H1 (cell line): ENCODE measurements around the gene MIX23. TPM values are rescaled to one million over a fixed set of nuclear protein-coding genes. Genes with fewer than 3 reads are reported as not detected.

Source experiments
- CTCF ChIA-PET: fragments of 300-600 bp; sonication (Branson Sonifier 250); formaldehyde crosslinking; loops from one replicate; lab custom pipeline; 2021; ENCODE audit not compliant: partially characterized antibody; lab: Charles Lee
- POLR2A ChIA-PET: fragments of 300-600 bp; sonication (Branson Sonifier 250); formaldehyde crosslinking; loops from one replicate; lab custom pipeline; 2021; ENCODE audit warnings: inconsistent platforms; ENCODE audit not compliant: partially characterized antibody; lab: Charles Lee
- DNase-seq, 2 experiments: peaks; one replicate each; pipeline versions ENCODE4 v3.0.0 to v3.0.0-alpha.2; 2010 to 2022; ENCODE audit warnings: low spot score in 2 of 2, low read depth in 1 of 2, mixed read lengths in 1 of 2
- FAIRE-seq: peaks from 2 replicates; lab custom pipeline; 2011; peaks lifted over from hg19 to GRCh38; lab: Jason Lieb, UNC
- H2AFZ ChIP-seq: 2 replicates; pipeline ENCODE4 v1.8.1; 2012; ENCODE audit warnings: low read length, inconsistent platforms
- H2AK5ac ChIP-seq: 2 replicates; pipeline ENCODE4 v1.6.1; 2013; ENCODE audit warnings: low read depth, low read length
- H2BK120ac ChIP-seq: replicated peaks from 2 replicates; pipeline ENCODE3; 2013; ENCODE audit warnings: low read depth, low read length, inconsistent platforms
- H2BK12ac ChIP-seq: 2 replicates; pipeline ENCODE4 v1.6.1; 2013; ENCODE audit warnings: low read depth, low read length
- H2BK15ac ChIP-seq: 2 replicates; pipeline ENCODE4 v1.6.1; 2013; ENCODE audit warnings: low read length
- H2BK20ac ChIP-seq: 2 replicates; pipeline ENCODE4 v1.6.1; 2013; ENCODE audit warnings: low read length
- H2BK5ac ChIP-seq: 2 replicates; pipeline ENCODE4 v1.6.1; 2013; ENCODE audit warnings: low read depth, low read length
- H3K14ac ChIP-seq: 2 replicates; pipeline ENCODE4 v1.6.1; 2013; ENCODE audit warnings: inconsistent platforms; ENCODE audit not compliant: insufficient read length
- H3K18ac ChIP-seq: 2 replicates; pipeline ENCODE4 v1.6.1; 2013; ENCODE audit warnings: low read length; ENCODE audit errors: extremely low read depth
- H3K23ac ChIP-seq: 2 replicates; pipeline ENCODE4 v1.6.1; 2013; ENCODE audit warnings: inconsistent platforms; ENCODE audit not compliant: insufficient read length
- H3K23me2 ChIP-seq: 2 replicates; pipeline ENCODE4 v1.6.1; 2013; ENCODE audit warnings: low read depth, low read length
- H3K27ac ChIP-seq: 2 replicates; pipeline ENCODE4 v1.6.1; 2011; ENCODE audit warnings: low read depth, low read length, inconsistent platforms
- H3K27me3 ChIP-seq, 4 experiments: replicated peaks in 1 of 4; 1 replicate in 1 of 4; 2 replicates in 3 of 4; pipeline versions ENCODE4 v1.6.1 to v1.8.1; 2011 to 2013; ENCODE audit warnings: low read length in 3 of 4, mild to moderate bottlenecking in 3 of 4, inconsistent platforms in 2 of 4, mixed read lengths in 2 of 4, moderate library complexity in 1 of 4; ENCODE audit not compliant: control insufficient read depth in 3 of 4, insufficient read depth in 3 of 4; ENCODE audit errors: extremely low read depth in 1 of 4
- H3K36me3 ChIP-seq, 4 experiments: 2 replicates each; pipeline versions ENCODE4 v1.6.1 to v1.8.1; 2011 to 2013; ENCODE audit warnings: mild to moderate bottlenecking in 4 of 4, low read length in 3 of 4, moderate library complexity in 2 of 4, control low read depth in 1 of 4, inconsistent platforms in 1 of 4; ENCODE audit not compliant: insufficient read depth in 4 of 4, control insufficient read depth in 2 of 4
- H3K4ac ChIP-seq: replicated peaks from 2 replicates; pipeline ENCODE3; 2013; ENCODE audit warnings: low read length, low read depth, mixed read lengths, inconsistent platforms; ENCODE audit not compliant: insufficient read length
- H3K4me1 ChIP-seq, 4 experiments: replicated peaks in 1 of 4; 1 replicate in 1 of 4; 2 replicates in 3 of 4; pipeline versions ENCODE4 v1.6.1 to v1.8.1; 2011 to 2013; ENCODE audit warnings: low read length in 3 of 4, inconsistent platforms in 2 of 4, mixed read lengths in 1 of 4; ENCODE audit not compliant: insufficient read depth in 4 of 4, control insufficient read depth in 3 of 4
- H3K4me2 ChIP-seq, 2 experiments: 2 replicates each; pipeline versions ENCODE4 v1.6.1 to v1.8.1; 2011 to 2013; ENCODE audit warnings: low read depth in 2 of 2, low read length in 2 of 2, control low read depth in 1 of 2, inconsistent platforms in 1 of 2, mild to moderate bottlenecking in 1 of 2; ENCODE audit not compliant: insufficient read depth in 1 of 2
- H3K4me3 ChIP-seq, 4 experiments: fragments of 200-600, 300-600 bp in 1 of 4; sonication (generic), shearing (Covaris generic), sonication (Bioruptor Twin) in 1 of 4; 2 replicates each; pipeline versions ENCODE4 v1.5.1 to v1.8.1; 2011 to 2016; ENCODE audit warnings: low read length in 4 of 4, low read depth in 3 of 4, control low read depth in 2 of 4, inconsistent platforms in 2 of 4, mild to moderate bottlenecking in 2 of 4, mixed read lengths in 1 of 4, moderate library complexity in 1 of 4; ENCODE audit not compliant: insufficient read depth in 2 of 4; ENCODE audit errors: extremely low read depth in 1 of 4
- H3K56ac ChIP-seq: replicated peaks from 2 replicates; pipeline ENCODE3; 2013; ENCODE audit warnings: low read depth, mild to moderate bottlenecking, mixed read lengths, low read length, inconsistent platforms; ENCODE audit not compliant: insufficient read length
- H3K79me1 ChIP-seq: 2 replicates; pipeline ENCODE4 v1.6.1; 2013; ENCODE audit warnings: low read depth, low read length, control low read depth
- H3K79me2 ChIP-seq, 2 experiments: 2 replicates each; pipeline versions ENCODE4 v1.6.1 to v1.8.1; 2012 to 2013; ENCODE audit warnings: low read length in 2 of 2, mild to moderate bottlenecking in 2 of 2, inconsistent platforms in 1 of 2; ENCODE audit not compliant: insufficient read depth in 2 of 2, control insufficient read depth in 1 of 2
- H3K9ac ChIP-seq, 4 experiments: replicated peaks in 1 of 4; 1 replicate in 1 of 4; 2 replicates in 3 of 4; pipeline versions ENCODE4 v1.6.1 to v1.8.1; 2011 to 2013; ENCODE audit warnings: low read depth in 3 of 4, low read length in 3 of 4, control low read depth in 2 of 4, mild to moderate bottlenecking in 2 of 4, moderate library complexity in 2 of 4, inconsistent platforms in 1 of 4; ENCODE audit errors: extremely low read depth in 1 of 4
- H3K9me3 ChIP-seq, 2 experiments: 2 replicates each; pipeline versions ENCODE4 v1.6.1 to v1.8.1; 2012 to 2013; ENCODE audit warnings: mild to moderate bottlenecking in 2 of 2, moderate library complexity in 2 of 2, control low read depth in 1 of 2, inconsistent platforms in 1 of 2, low read depth in 1 of 2, low read length in 1 of 2, mixed read lengths in 1 of 2; ENCODE audit not compliant: insufficient read depth in 2 of 2
- H4K20me1 ChIP-seq, 2 experiments: replicated peaks in 1 of 2; 2 replicates each; pipeline versions ENCODE3 to v1.8.1; 2011 to 2013; ENCODE audit warnings: inconsistent platforms in 2 of 2, low read length in 2 of 2, mild to moderate bottlenecking in 1 of 2; ENCODE audit not compliant: insufficient read depth in 2 of 2, control insufficient read depth in 1 of 2
- H4K5ac ChIP-seq: 2 replicates; pipeline ENCODE4 v1.6.1; 2013; ENCODE audit warnings: low read length, low read depth, mixed read lengths, inconsistent platforms; ENCODE audit not compliant: insufficient read length
- H4K8ac ChIP-seq: 2 replicates; pipeline ENCODE4 v1.8.0; 2013; ENCODE audit warnings: mild to moderate bottlenecking, moderate library complexity, low read length, inconsistent platforms; ENCODE audit not compliant: insufficient read depth; ENCODE audit errors: extremely low read depth
- H4K91ac ChIP-seq: replicated peaks from 2 replicates; pipeline ENCODE3; 2013; ENCODE audit warnings: low read length, mixed read lengths, inconsistent platforms; ENCODE audit not compliant: insufficient read length
- CEBPB ChIP-seq: IDR thresholded peaks from 2 replicates; pipeline ENCODE4 v1.6.1; 2012; ENCODE audit warnings: low read depth, low read length
- CHD2 ChIP-seq: IDR thresholded peaks from 2 replicates; pipeline ENCODE4 v1.6.1; 2012; ENCODE audit warnings: low read length, improper control_type of control experiment
- KDM4A ChIP-seq: IDR thresholded peaks from one replicate; pipeline ENCODE4 v1.7.1; 2012; ENCODE audit warnings: low read depth, mild to moderate bottlenecking, moderate library complexity, low read length, inconsistent platforms; ENCODE audit not compliant: severe bottlenecking
- NANOG ChIP-seq: IDR thresholded peaks from 2 replicates; pipeline ENCODE4 v1.6.1; 2011; ENCODE audit warnings: low read length, low read depth, mild to moderate bottlenecking, inconsistent platforms; ENCODE audit not compliant: insufficient read depth, poor library complexity, severe bottlenecking
- WGBS, 2 experiments: shearing (Covaris generic) in 1 of 2; methylation state at CpG; one replicate each; pipeline versions ENCODE4 v1.1.6 to v1.1.7; 2013 to 2015; ENCODE audit warnings: low lambda C conversion rate in 2 of 2, mixed read lengths in 2 of 2, inconsistent platforms in 1 of 2, low coverage in 1 of 2, missing lambda C conversion rate in 1 of 2; ENCODE audit not compliant: insufficient replicate concordance in 2 of 2, insufficient coverage in 1 of 2, insufficient read length in 1 of 2; ENCODE audit errors: extremely low coverage in 1 of 2, missing lambda C conversion rate in 1 of 2; 5-methylcytosine and 5-hydroxymethylcytosine counted together
- polyA plus RNA-seq, 7 experiments: library from polyadenylated mRNA; depleted of rRNA in 3 of 7; stranded (reverse) in 5 of 7; unstranded in 2 of 7; fragments of >200 nt in 5 of 7; fragments of 200-250 nt in 2 of 7; gene quantifications; 1 replicate in 5 of 7; 2 replicates in 1 of 7; 4 replicates in 1 of 7; pipeline versions ENCODE4 v1.2.1 to v1.2.3, GENCODE V29; 2011 to 2013; ENCODE audit warnings: missing spikeins in 2 of 7, mixed read lengths in 2 of 7
- total RNA-seq: library from RNA; stranded (reverse); fragmentation: NEBNext Ultra II Directional; extraction: Animal tissue kit (Norgen Biotek cat#: 25700); gene quantifications from 2 replicates; pipeline ENCODE4 v1.2.1, GENCODE V29; 2021

Gene MIX23
- total and polyA plus RNA-seq, 2 of the 8 experiments (the other 6 are each of a cell fraction or from before 2014, with no cell fraction given): 22.1 to 69.6 TPM

DNA sequence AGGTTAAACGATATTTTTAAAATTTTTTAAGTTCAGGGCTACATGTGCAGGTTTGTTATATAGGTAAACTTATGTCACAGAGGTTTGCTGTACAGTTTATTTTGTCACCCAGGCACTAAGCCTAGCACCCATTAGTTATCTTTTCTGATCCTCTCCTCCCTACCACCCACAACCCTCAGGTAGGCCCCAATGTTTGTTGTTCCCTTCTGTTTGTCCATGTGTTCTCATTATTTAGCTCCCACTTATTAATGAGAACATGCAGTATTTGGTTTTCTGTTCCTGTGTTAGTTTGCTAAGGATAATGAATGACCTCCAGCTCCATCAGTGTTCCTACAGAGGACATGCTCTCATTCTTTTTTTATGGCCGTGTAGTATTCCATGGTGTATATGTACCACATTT lies 15.9 kb upstream of the MIX23 start:
- Histone ChIP-seq H2AK5ac (no peak overlapping the region), H3K9ac (no peak overlapping the region), H2BK5ac (no peak overlapping the region), H2BK120ac (no peak overlapping the region), H3K4ac (no peak overlapping the region), H2BK20ac (no peak overlapping the region), H3K9me3 (no peaks in the 10 kb centered on the region), H4K5ac (no peak overlapping the region), H3K4me2 (no peak overlapping the region), H3K23ac (no peak overlapping the region), H2BK12ac (no peak overlapping the region), H3K4me3 (no peak overlapping the region), H3K18ac (no peak overlapping the region), H3K27ac (no peak overlapping the region), H3K56ac (no peak overlapping the region), H4K91ac (no peak overlapping the region), H4K20me1 (no peaks in the 10 kb centered on the region), H3K79me2 (no peaks in the 10 kb centered on the region), H3K23me2 (no peaks in the 10 kb centered on the region), H2AFZ (no peak overlapping the region), H4K8ac (no peak overlapping the region), H3K4me1 (no peaks in the 10 kb centered on the region), H3K79me1 (no peaks in the 10 kb centered on the region), H3K27me3 (no peaks in the 10 kb centered on the region), H3K14ac (no peak overlapping the region), H2BK15ac (no peak overlapping the region), H3K36me3 (peaks cover 0 to 10% (median 4%) of the 10 kb centered on the region in 4 experiments; a peak in 6 of 8 replicates)
- WGBS, 2 experiments: 91 to 100% methylated on average over 1 to 2 of the region's 2 CpGs
- no peak for FAIRE-seq
- ChIA-PET POLR2A (interaction anchor here (0.7 kb wide), 1 partner anchor 272 kb away, joined by 3 read pairs; no protein-coding TSS in a partner anchor), CTCF (no interaction called here)
- TF ChIP-seq CEBPB: no peak
- TF ChIP-seq KDM4A: no peak
- TF ChIP-seq NANOG: no peak
- no peak for TF ChIP-seq CHD2
- DNase-seq: no peak
